SK-N-MC (cell line): ENCODE measurements around the gene SP5.
"Not testable (repeated sequence)": the region's sequence is repeated elsewhere in the genome, so short reads cannot be mapped to it uniquely, and the experiment has no call there.

ENCODE experiments used
- DNase-seq: peaks from one replicate; pipeline ENCODE4 v3.0.0-alpha.2; 2011; ENCODE audit warnings: low read depth, low spot score
- H3K27ac ChIP-seq: fragments of 200-600 bp; sonication (generic); 2 replicates; pipeline ENCODE4 v1.5.1; 2016; ENCODE audit warnings: mixed run types
- H3K36me3 ChIP-seq: fragments of 200-600 bp; sonication (generic); 2 replicates; pipeline ENCODE4 v1.6.1; 2017; ENCODE audit warnings: antibody characterized with exemption, low read length, mixed read lengths; ENCODE audit not compliant: insufficient read depth
- H3K4me3 ChIP-seq: fragments of 200-600 bp; sonication (generic); 2 replicates; pipeline ENCODE4 v1.5.1; 2016
- H3K9ac ChIP-seq: fragments of 200-600 bp; sonication (generic); 2 replicates; pipeline ENCODE4 v1.8.0; 2017; ENCODE audit warnings: mixed run types, mixed read lengths; ENCODE audit not compliant: insufficient read length
- H3K9me3 ChIP-seq: fragments of 200-600 bp; sonication (generic); 2 replicates; pipeline ENCODE4 v1.6.1; 2017; ENCODE audit warnings: low read depth, mild to moderate bottlenecking, antibody characterized with exemption, low read length, moderate library complexity, mixed read lengths
- EZH2 ChIP-seq: fragments of 200-600 bp; sonication (generic); IDR thresholded peaks from one replicate; pipeline ENCODE4 v1.6.1; 2017; ENCODE audit warnings: antibody characterized with exemption
- FOXP2 ChIP-seq: optimal IDR thresholded peaks from 2 replicates; pipeline ENCODE3; 2011; ENCODE audit warnings: mild to moderate bottlenecking, moderate library complexity; ENCODE audit not compliant: insufficient read depth; ENCODE audit errors: extremely low read length, control extremely low read depth
- POLR2AphosphoS5 ChIP-seq: IDR thresholded peaks from 2 replicates; pipeline ENCODE4 v1.6.1; 2012; ENCODE audit warnings: mild to moderate bottlenecking, low read depth, low read length, borderline replicate concordance

The SP5 gene

GRCh38 chr2:170715062-170715931, at the start of gene SP5:
Gene SP5 (plus strand): TSS chr2:170715337. CDS start chr2:170715513, 176 bp downstream.
- TF ChIP-seq POLR2AphosphoS5 (no peak), EZH2 (no peak), FOXP2 (no peak)
- Histone ChIP-seq H3K27ac (no peak within 1 kb of the TSS), H3K4me3 (peak within 1 kb of the TSS; percentile 61), H3K9me3 (no peaks in the 10 kb centered on the region), H3K36me3 (no peaks in the 10 kb centered on the region), H3K9ac (no peak within 1 kb of the TSS)
- no peak for DNase-seq

- TF ChIP-seq POLR2AphosphoS5: no peak
- TF ChIP-seq EZH2: no peak
- TF ChIP-seq FOXP2: no peak
- Histone ChIP-seq H3K27ac (no peak overlapping the region), H3K9ac (no peak overlapping the region), H3K9me3 (no peaks in the 10 kb centered on the region), H3K4me3 (no peak overlapping the region), H3K36me3 (no peaks in the 10 kb centered on the region)
- no peak for DNase-seq
These were observed 49.4 kb upstream of the SP5 start for GRCh38 chr2:170665743-170666142.

GRCh38 chr2:170669909-170670308, 45.2 kb upstream of the SP5 start:
- Histone ChIP-seq H3K27ac (no peak overlapping the region), H3K4me3 (no peak overlapping the region), H3K36me3 (no peaks in the 10 kb centered on the region), H3K9me3 (no peaks in the 10 kb centered on the region), H3K9ac (no peak overlapping the region)
- no peak for DNase-seq
- no peak for TF ChIP-seq FOXP2
- no peak for TF ChIP-seq EZH2
- TF ChIP-seq POLR2AphosphoS5: no peak

GRCh38 chr2:170670651-170671050, 44.5 kb upstream of the SP5 start:
- H3K36me3 ChIP-seq: no peaks in the 10 kb centered on the region
- H3K27ac ChIP-seq: no peak overlapping the region
- H3K9ac ChIP-seq: no peak overlapping the region
- DNase-seq: no peak
- TF ChIP-seq POLR2AphosphoS5 (no peak), EZH2 (no peak), FOXP2 (no peak)
- H3K4me3 ChIP-seq: no peak overlapping the region
- H3K9me3 ChIP-seq: no peaks in the 10 kb centered on the region

GRCh38 chr2:170671079-170671478, 44.1 kb upstream of the SP5 start:
- H3K4me3 ChIP-seq: no peak overlapping the region
- H3K36me3 ChIP-seq: no peaks in the 10 kb centered on the region
- no peaks in the 10 kb centered on the region for H3K9me3 ChIP-seq
- no peak overlapping the region for H3K9ac ChIP-seq
- H3K27ac ChIP-seq: no peak overlapping the region
- DNase-seq: no peak
- no peak for TF ChIP-seq EZH2
- TF ChIP-seq FOXP2: no peak
- TF ChIP-seq POLR2AphosphoS5: no peak

- not testable (repeated sequence) for H3K9ac ChIP-seq, H3K9me3 ChIP-seq, H3K27ac ChIP-seq, H3K4me3 ChIP-seq, DNase-seq, H3K36me3 ChIP-seq
These were observed 40.9 kb upstream of the SP5 start for GRCh38 chr2:170674282-170674681.

GRCh38 chr2:170675701-170676100, 39.4 kb upstream of the SP5 start:
- DNase-seq: no peak
- Histone ChIP-seq H3K9me3 (no peaks in the 10 kb centered on the region), H3K4me3 (no peak overlapping the region), H3K9ac (no peak overlapping the region), H3K36me3 (no peaks in the 10 kb centered on the region), H3K27ac (no peak overlapping the region)
- TF ChIP-seq FOXP2 (no peak), EZH2 (no peak), POLR2AphosphoS5 (no peak)

GRCh38 chr2:170679607-170680079, 35.5 kb upstream of the SP5 start:
- no peak overlapping the region for H3K9ac ChIP-seq
- no peaks in the 10 kb centered on the region for H3K36me3 ChIP-seq
- no peak overlapping the region for H3K27ac ChIP-seq
- H3K4me3 ChIP-seq: no peak overlapping the region
- no peaks in the 10 kb centered on the region for H3K9me3 ChIP-seq
- TF ChIP-seq FOXP2 (no peak), POLR2AphosphoS5 (peak; percentile 21; the same call in 1 of the 2 replicates)
- DNase-seq: peak; percentile 51

- Histone ChIP-seq H3K36me3 (no peaks in the 10 kb centered on the region), H3K27ac (no peak overlapping the region), H3K9ac (no peak overlapping the region), H3K9me3 (no peaks in the 10 kb centered on the region), H3K4me3 (no peak overlapping the region)
- TF ChIP-seq FOXP2 (no peak), EZH2 (no peak), POLR2AphosphoS5 (no peak)
- DNase-seq: no peak
These were observed 34.8 kb upstream of the SP5 start for GRCh38 chr2:170680172-170680941.
